ENCODE data around the gene STAM.

Gene STAM

GRCh38 chr10:17682236-17682946 is 38.4 kb downstream of the STAM start:
- H3K4me1 Mint-ChIP-seq (ENCODE audit: low read depth) = peaks cover 64% of the 10 kb centered on the region
- peak overlapping the region; percentile 25 for H3K4me3 Mint-ChIP-seq
- peaks cover 40% of the 10 kb centered on the region for H3K36me3 Mint-ChIP-seq (ENCODE audit: low read depth)
- H3K27ac Mint-ChIP-seq = peak overlapping the region; percentile 23
- no peaks in the 10 kb centered on the region for H3K9me3 Mint-ChIP-seq
- H3K27me3 Mint-ChIP-seq = no peaks in the 10 kb centered on the region

- H3K4me3 Mint-ChIP-seq = no peak overlapping the region
- no peaks in the 10 kb centered on the region for H3K9me3 Mint-ChIP-seq
- peaks cover 61% of the 10 kb centered on the region for H3K4me1 Mint-ChIP-seq (ENCODE audit: low read depth)
- peaks cover 41% of the 10 kb centered on the region for H3K36me3 Mint-ChIP-seq (ENCODE audit: low read depth)
- peak overlapping the region; percentile 3 for H3K27ac Mint-ChIP-seq
- no peaks in the 10 kb centered on the region for H3K27me3 Mint-ChIP-seq
These were observed 39.6 kb downstream of the STAM start for GRCh38 chr10:17683541-17683940.

- H3K9me3 Mint-ChIP-seq = no peaks in the 10 kb centered on the region
- no peaks in the 10 kb centered on the region for H3K27me3 Mint-ChIP-seq
- H3K4me1 Mint-ChIP-seq (ENCODE audit: low read depth) = peaks cover 54% of the 10 kb centered on the region
- no peak overlapping the region for H3K27ac Mint-ChIP-seq
- H3K36me3 Mint-ChIP-seq (ENCODE audit: low read depth) = peaks cover 39% of the 10 kb centered on the region
- no peak overlapping the region for H3K4me3 Mint-ChIP-seq
These were observed 40.6 kb downstream of the STAM start for GRCh38 chr10:17684537-17684936.

- peaks cover 47% of the 10 kb centered on the region for H3K4me1 Mint-ChIP-seq (ENCODE audit: low read depth)
- H3K9me3 Mint-ChIP-seq = no peaks in the 10 kb centered on the region
- H3K27me3 Mint-ChIP-seq = no peaks in the 10 kb centered on the region
- peak overlapping the region; percentile 59 for H3K27ac Mint-ChIP-seq
- H3K36me3 Mint-ChIP-seq (ENCODE audit: low read depth) = peaks cover 42% of the 10 kb centered on the region
- peak overlapping the region; percentile 17 for H3K4me3 Mint-ChIP-seq
These were observed 41.4 kb downstream of the STAM start for GRCh38 chr10:17685233-17685840.

- Mint-ChIP-seq H3K9me3 (no peaks in the 10 kb centered on the region), H3K27me3 (no peaks in the 10 kb centered on the region), H3K4me3 (no peak overlapping the region), H3K27ac (no peak overlapping the region), H3K4me1 (ENCODE audit: low read depth) (peaks cover 39% of the 10 kb centered on the region), H3K36me3 (ENCODE audit: low read depth) (peaks cover 45% of the 10 kb centered on the region)
These were observed 43.3 kb downstream of the STAM start for GRCh38 chr10:17687117-17687831.

- peaks cover 21% of the 10 kb centered on the region for H3K4me1 Mint-ChIP-seq (ENCODE audit: low read depth)
- H3K9me3 Mint-ChIP-seq = no peaks in the 10 kb centered on the region
- no peak overlapping the region for H3K27ac Mint-ChIP-seq
- H3K4me3 Mint-ChIP-seq = no peak overlapping the region
- no peaks in the 10 kb centered on the region for H3K27me3 Mint-ChIP-seq
- H3K36me3 Mint-ChIP-seq (ENCODE audit: low read depth) = peaks cover 43% of the 10 kb centered on the region
These were observed 45.2 kb downstream of the STAM start for GRCh38 chr10:17689137-17689536.

GRCh38 chr10:17693009-17693408 is 49.1 kb downstream of the STAM start:
- no peaks in the 10 kb centered on the region for H3K4me1 Mint-ChIP-seq (ENCODE audit: low read depth)
- H3K27me3 Mint-ChIP-seq = no peaks in the 10 kb centered on the region
- H3K27ac Mint-ChIP-seq = no peak overlapping the region
- H3K4me3 Mint-ChIP-seq = no peak overlapping the region
- H3K9me3 Mint-ChIP-seq = no peaks in the 10 kb centered on the region
- peaks cover 59% of the 10 kb centered on the region for H3K36me3 Mint-ChIP-seq (ENCODE audit: low read depth)

GRCh38 chr10:17698696-17699095 is 54.7 kb downstream of the STAM start:
- no peaks in the 10 kb centered on the region for H3K27me3 Mint-ChIP-seq
- H3K9me3 Mint-ChIP-seq = no peaks in the 10 kb centered on the region
- H3K36me3 Mint-ChIP-seq (ENCODE audit: low read depth) = peaks cover 55% of the 10 kb centered on the region
- no peaks in the 10 kb centered on the region for H3K4me1 Mint-ChIP-seq (ENCODE audit: low read depth)
- H3K4me3 Mint-ChIP-seq = no peak overlapping the region
- H3K27ac Mint-ChIP-seq = no peak overlapping the region

- H3K4me1 Mint-ChIP-seq (ENCODE audit: low read depth) = no peaks in the 10 kb centered on the region
These were observed 57.4 kb downstream of the STAM start for GRCh38 chr10:17701301-17701700.

GRCh38 chr10:17703706-17704105 is 59.8 kb downstream of the STAM start:
- Mint-ChIP-seq H3K4me3 (no peak overlapping the region), H3K9me3 (no peaks in the 10 kb centered on the region), H3K36me3 (ENCODE audit: low read depth) (peaks cover 38% of the 10 kb centered on the region), H3K27me3 (no peaks in the 10 kb centered on the region), H3K27ac (no peak overlapping the region), H3K4me1 (ENCODE audit: low read depth) (no peaks in the 10 kb centered on the region)

More at GRCh38 chr10:17701301-17701700, 57.4 kb downstream of the STAM start:
- no peaks in the 10 kb centered on the region for H3K27me3 Mint-ChIP-seq
- no peak overlapping the region for H3K4me3 Mint-ChIP-seq
- peaks cover 48% of the 10 kb centered on the region for H3K36me3 Mint-ChIP-seq (ENCODE audit: low read depth)
- H3K27ac Mint-ChIP-seq = no peak overlapping the region
- H3K9me3 Mint-ChIP-seq = no peaks in the 10 kb centered on the region

GRCh38 chr10:17708821-17709220 is 64.9 kb downstream of the STAM start:
- H3K4me3 Mint-ChIP-seq = no peak overlapping the region
- H3K36me3 Mint-ChIP-seq (ENCODE audit: low read depth) = peaks cover 50% of the 10 kb centered on the region
- H3K27me3 Mint-ChIP-seq = no peaks in the 10 kb centered on the region
- H3K9me3 Mint-ChIP-seq = no peaks in the 10 kb centered on the region
- H3K27ac Mint-ChIP-seq = no peak overlapping the region
- H3K4me1 Mint-ChIP-seq (ENCODE audit: low read depth) = no peaks in the 10 kb centered on the region

GRCh38 chr10:17709492-17709891 is 65.5 kb downstream of the STAM start:
- no peaks in the 10 kb centered on the region for H3K9me3 Mint-ChIP-seq
- no peaks in the 10 kb centered on the region for H3K4me1 Mint-ChIP-seq (ENCODE audit: low read depth)
- no peak overlapping the region for H3K27ac Mint-ChIP-seq
- H3K4me3 Mint-ChIP-seq = no peak overlapping the region
- no peaks in the 10 kb centered on the region for H3K27me3 Mint-ChIP-seq
- H3K36me3 Mint-ChIP-seq (ENCODE audit: low read depth) = peaks cover 53% of the 10 kb centered on the region

- peaks cover 56% of the 10 kb centered on the region for H3K36me3 Mint-ChIP-seq (ENCODE audit: low read depth)
- H3K9me3 Mint-ChIP-seq = no peaks in the 10 kb centered on the region
- no peak overlapping the region for H3K4me3 Mint-ChIP-seq
- H3K27ac Mint-ChIP-seq = no peak overlapping the region
- H3K4me1 Mint-ChIP-seq (ENCODE audit: low read depth) = no peaks in the 10 kb centered on the region
- H3K27me3 Mint-ChIP-seq = no peaks in the 10 kb centered on the region
These were observed 66.2 kb downstream of the STAM start for GRCh38 chr10:17710181-17710580.

GRCh38 chr10:17712053-17712452 is 68.1 kb downstream of the STAM start:
- Mint-ChIP-seq H3K27me3 (no peaks in the 10 kb centered on the region), H3K36me3 (ENCODE audit: low read depth) (peaks cover 67% of the 10 kb centered on the region), H3K4me1 (ENCODE audit: low read depth) (no peaks in the 10 kb centered on the region), H3K27ac (no peak overlapping the region), H3K4me3 (no peak overlapping the region), H3K9me3 (no peaks in the 10 kb centered on the region)

- no peak overlapping the region for H3K4me3 Mint-ChIP-seq
- H3K9me3 Mint-ChIP-seq = no peaks in the 10 kb centered on the region
- H3K36me3 Mint-ChIP-seq (ENCODE audit: low read depth) = peaks cover 71% of the 10 kb centered on the region
- no peak overlapping the region for H3K27ac Mint-ChIP-seq
- H3K27me3 Mint-ChIP-seq = no peaks in the 10 kb centered on the region
- no peaks in the 10 kb centered on the region for H3K4me1 Mint-ChIP-seq (ENCODE audit: low read depth)
These were observed 68.9 kb downstream of the STAM start for GRCh38 chr10:17712717-17713471.
